Upper lobe of right lung (tissue), 1 donor: ENCODE results near the gene PRR14L. TPM values are rescaled to one million over a fixed set of nuclear protein-coding genes. Genes with fewer than 3 reads are reported as not detected.
A peak's percentile ranks its signal among the peaks of the same experiment; 100 is the strongest.
"Not testable (repeated sequence)": the region's sequence is repeated elsewhere in the genome, so short reads cannot be mapped to it uniquely, and the experiment has no call there.

Experiments used
- ATAC-seq: fragments of 200-7000 bp; cut with Tn5 transposase; one replicate; pipeline ENCODE4 v1.9.1; 2020; ENCODE audit warnings: mild to moderate bottlenecking, moderate library complexity
- DNase-seq: peaks from one replicate; pipeline ENCODE4 v3.0.0-alpha.2; 2020
- H3K27ac ChIP-seq: fragments of 200-600 bp; one replicate; pipeline ENCODE4 v1.8.0; 2022
- H3K27me3 ChIP-seq: fragments of 200-600 bp; one replicate; pipeline ENCODE4 v1.8.0; 2022; ENCODE audit warnings: mild to moderate bottlenecking
- H3K36me3 ChIP-seq: fragments of 200-600 bp; one replicate; pipeline ENCODE4 v1.8.0; 2022
- H3K4me1 ChIP-seq: fragments of 200-600 bp; one replicate; pipeline ENCODE4 v1.8.0; 2022
- H3K4me3 ChIP-seq: fragments of 200-600 bp; one replicate; pipeline ENCODE4 v1.8.0; 2022; ENCODE audit warnings: mild to moderate bottlenecking
- H3K9me3 ChIP-seq: fragments of 200-600 bp; one replicate; pipeline ENCODE4 v1.8.0; 2022
- intact Hi-C: fragments of 100-400 bp; cut with DNase I; formaldehyde crosslinking; loops from one replicate; pipeline ENCODE4 v1.11.0; 2022
- total RNA-seq: library from RNA; stranded (reverse); fragmentation: NEBNext Ultra II Directional; extraction: Animal tissue kit (Norgen Biotek cat#: 25700); gene quantifications from one replicate; pipeline ENCODE4 v1.2.1, GENCODE V29; 2021
- TF ChIP-seq, protein P1 (sequence below): fragments of 200-600 bp; IDR thresholded peaks from one replicate; pipeline ENCODE4 v1.8.0; 2022; ENCODE audit warnings: antibody characterized with exemption
- donor health status: DM: no; HTN: yes; CAD: no; lungs with severe emphysema.

The PRR14L gene
- total RNA-seq, 1 donor from 2014 or later = 53.3 TPM

DNA sequence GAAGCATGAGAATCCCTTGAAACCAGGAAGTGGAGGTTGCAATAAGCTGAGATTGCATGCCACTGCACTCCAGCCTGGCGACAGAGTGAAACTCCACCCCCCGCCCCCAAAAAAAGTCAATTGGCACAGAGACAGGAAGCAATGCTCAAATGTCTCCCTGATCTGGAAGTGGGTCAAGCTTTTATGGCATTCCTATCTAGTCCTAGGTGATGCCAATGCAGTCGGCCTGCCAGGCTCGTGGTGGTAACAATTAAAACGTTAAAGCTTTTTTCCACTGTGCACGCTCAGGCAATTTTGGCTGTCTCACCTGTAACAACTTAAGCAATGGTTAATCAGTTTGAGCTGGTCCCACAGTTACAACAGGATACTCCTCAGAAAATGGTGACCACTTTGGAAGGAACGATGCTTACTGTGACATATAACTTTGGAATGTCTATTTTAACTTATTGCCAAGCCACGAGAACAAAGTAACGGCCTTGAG, 69.0 kb downstream of the PRR14L start:
- intact Hi-C loops = no loop called here
- DNase-seq (no peak), ATAC-seq (peak; percentile 14)
- no peak overlapping the region for H3K4me3 ChIP-seq
- H3K27me3 ChIP-seq = no peaks in the 10 kb centered on the region
- peaks cover 6% of the 10 kb centered on the region for H3K4me1 ChIP-seq
- H3K27ac ChIP-seq = peak overlapping the region; percentile 6
- H3K36me3 ChIP-seq = peaks cover 29% of the 10 kb centered on the region
- H3K9me3 ChIP-seq = no peaks in the 10 kb centered on the region
- TF ChIP-seq, protein P1, sequence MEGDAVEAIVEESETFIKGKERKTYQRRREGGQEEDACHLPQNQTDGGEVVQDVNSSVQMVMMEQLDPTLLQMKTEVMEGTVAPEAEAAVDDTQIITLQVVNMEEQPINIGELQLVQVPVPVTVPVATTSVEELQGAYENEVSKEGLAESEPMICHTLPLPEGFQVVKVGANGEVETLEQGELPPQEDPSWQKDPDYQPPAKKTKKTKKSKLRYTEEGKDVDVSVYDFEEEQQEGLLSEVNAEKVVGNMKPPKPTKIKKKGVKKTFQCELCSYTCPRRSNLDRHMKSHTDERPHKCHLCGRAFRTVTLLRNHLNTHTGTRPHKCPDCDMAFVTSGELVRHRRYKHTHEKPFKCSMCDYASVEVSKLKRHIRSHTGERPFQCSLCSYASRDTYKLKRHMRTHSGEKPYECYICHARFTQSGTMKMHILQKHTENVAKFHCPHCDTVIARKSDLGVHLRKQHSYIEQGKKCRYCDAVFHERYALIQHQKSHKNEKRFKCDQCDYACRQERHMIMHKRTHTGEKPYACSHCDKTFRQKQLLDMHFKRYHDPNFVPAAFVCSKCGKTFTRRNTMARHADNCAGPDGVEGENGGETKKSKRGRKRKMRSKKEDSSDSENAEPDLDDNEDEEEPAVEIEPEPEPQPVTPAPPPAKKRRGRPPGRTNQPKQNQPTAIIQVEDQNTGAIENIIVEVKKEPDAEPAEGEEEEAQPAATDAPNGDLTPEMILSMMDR = no peak

DNA sequence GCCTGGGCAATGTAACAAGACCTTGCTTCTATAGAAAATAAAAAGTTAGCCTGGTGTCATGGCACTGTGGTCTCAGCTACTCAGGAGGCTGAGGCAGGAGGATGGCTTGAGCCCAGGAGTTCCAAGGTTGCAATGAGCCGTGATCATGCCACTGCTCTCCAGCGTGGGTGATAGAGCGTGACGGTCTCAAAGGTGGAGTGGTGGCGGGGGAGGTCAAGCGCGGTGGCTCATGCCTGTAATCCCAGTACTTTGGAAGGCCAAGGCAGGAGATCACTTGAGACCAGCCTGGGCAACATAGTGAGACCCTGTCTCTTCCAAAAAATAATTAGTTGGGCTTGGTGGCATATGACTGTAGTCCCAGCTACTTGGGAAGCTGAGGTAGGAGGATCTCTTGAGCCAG, 71.2 kb downstream of the PRR14L start:
- TF ChIP-seq, protein P1 = no peak
- no peaks in the 10 kb centered on the region for H3K9me3 ChIP-seq
- H3K27ac ChIP-seq = no peak overlapping the region
- H3K27me3 ChIP-seq = no peaks in the 10 kb centered on the region
- peaks cover 8% of the 10 kb centered on the region for H3K36me3 ChIP-seq
- H3K4me3 ChIP-seq = no peak overlapping the region
- intact Hi-C loops = no loop called here
- peaks cover 6% of the 10 kb centered on the region for H3K4me1 ChIP-seq
- ATAC-seq (no peak), DNase-seq (no peak)

DNA sequence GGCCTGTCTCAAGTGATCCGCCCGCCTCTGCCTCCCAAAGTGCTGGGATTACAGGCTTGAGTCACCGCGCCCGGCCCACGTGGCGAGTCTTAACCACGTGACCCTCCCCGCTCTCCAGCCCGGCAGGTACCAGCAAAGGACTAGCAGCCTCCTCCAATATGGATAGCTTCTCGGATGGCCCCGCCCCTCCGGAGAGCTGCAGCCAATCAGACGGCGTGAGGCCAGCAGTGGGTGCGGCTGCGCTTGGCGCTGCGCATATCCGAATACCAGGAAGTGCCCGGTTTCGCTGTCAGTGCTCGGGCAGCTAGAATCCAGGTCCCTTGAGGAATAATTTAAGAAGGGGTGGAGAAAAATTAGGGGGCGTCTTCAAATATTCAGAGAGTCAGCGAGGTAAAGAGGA, 73.2 kb downstream of the PRR14L start:
- Histone ChIP-seq H3K4me1 (peaks cover 6% of the 10 kb centered on the region), H3K27ac (peak overlapping the region; percentile 73), H3K9me3 (no peaks in the 10 kb centered on the region), H3K36me3 (no peaks in the 10 kb centered on the region), H3K27me3 (no peaks in the 10 kb centered on the region), H3K4me3 (peak overlapping the region; percentile 66)
- intact Hi-C loops = no loop called here
- ATAC-seq = peak; percentile 100
- DNase-seq = peak; percentile 98
- TF ChIP-seq, protein P1 = no peak

DNA sequence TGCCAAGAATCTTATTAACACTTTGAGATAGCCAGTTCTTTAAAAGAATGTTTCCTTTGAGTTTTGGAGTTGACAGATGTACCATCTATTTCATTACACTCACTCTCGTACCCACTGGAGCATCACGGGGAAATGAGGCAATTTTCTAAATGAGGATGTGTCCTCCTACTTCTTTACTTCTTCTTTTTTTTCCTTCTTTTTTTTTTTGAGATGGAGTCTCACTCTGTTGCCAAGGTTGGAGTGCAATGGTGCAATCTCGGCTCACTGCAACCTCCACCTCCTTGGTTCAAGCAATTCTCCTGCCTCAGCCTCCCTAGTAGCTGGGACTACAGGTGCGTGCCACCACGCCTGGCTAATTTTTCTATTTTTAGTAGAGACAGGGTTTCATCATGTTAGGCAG, 75.7 kb downstream of the PRR14L start:
- H3K27ac ChIP-seq, ATAC-seq, H3K9me3 ChIP-seq, intact Hi-C loops, H3K36me3 ChIP-seq, H3K4me1 ChIP-seq, H3K4me3 ChIP-seq, H3K27me3 ChIP-seq, DNase-seq: not testable (repeated sequence)

DNA sequence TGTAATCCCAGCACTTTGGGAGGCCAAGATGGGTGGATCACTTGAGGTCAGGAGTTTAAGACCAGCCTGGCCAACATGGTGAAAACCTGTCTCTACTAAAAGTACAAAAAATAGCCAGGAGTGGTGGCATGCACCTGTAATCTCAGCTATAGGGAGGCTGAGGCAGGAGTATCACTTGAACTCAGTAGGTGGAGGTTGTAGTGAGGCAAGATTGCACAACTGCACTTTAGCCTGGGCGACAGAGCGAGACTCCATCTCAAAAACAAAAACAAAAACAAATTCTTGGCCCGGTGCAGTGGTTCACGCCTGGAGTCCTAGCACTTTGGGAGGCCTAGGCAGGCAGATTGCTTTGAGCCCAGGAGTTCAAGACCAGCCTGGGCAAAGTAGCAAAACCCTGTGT, 81.1 kb downstream of the PRR14L start:
- H3K27ac ChIP-seq, ATAC-seq, DNase-seq, H3K36me3 ChIP-seq, H3K9me3 ChIP-seq, H3K4me3 ChIP-seq, H3K4me1 ChIP-seq, H3K27me3 ChIP-seq, intact Hi-C loops: not testable (repeated sequence)

DNA sequence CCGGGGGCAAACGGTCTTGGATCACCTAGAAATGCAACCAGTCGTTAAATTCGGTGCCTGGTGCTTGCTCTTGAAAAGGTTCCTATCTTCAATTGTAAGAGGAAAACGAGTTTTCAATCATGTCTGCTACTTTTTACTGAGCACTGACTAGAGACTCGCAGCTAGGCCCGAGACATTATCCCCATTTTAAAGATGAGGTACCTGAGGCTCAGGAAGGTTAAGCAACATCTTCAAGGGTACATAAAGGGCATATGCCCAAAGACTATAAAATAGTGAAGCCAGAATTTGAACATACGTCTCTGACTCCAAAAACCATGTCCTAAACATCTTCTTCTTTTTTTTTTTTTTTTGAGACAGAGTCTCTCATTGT, 87.3 kb downstream of the PRR14L start:
- DNase-seq (no peak), ATAC-seq (no peak)
- H3K4me1 ChIP-seq = peaks cover 13% of the 10 kb centered on the region
- no peaks in the 10 kb centered on the region for H3K36me3 ChIP-seq
- H3K9me3 ChIP-seq = no peaks in the 10 kb centered on the region
- intact Hi-C loops = no loop called here
- H3K27ac ChIP-seq = peak overlapping the region; percentile 82
- TF ChIP-seq, protein P1 = no peak
- no peaks in the 10 kb centered on the region for H3K27me3 ChIP-seq
- H3K4me3 ChIP-seq = peak overlapping the region; percentile 96
